ENCODE data around the gene VIPAS39. TPM values are rescaled to one million over a fixed set of nuclear protein-coding genes. Genes with fewer than 3 reads are reported as not detected.
A peak's percentile ranks its signal among the peaks of the same experiment; 100 is the strongest.

Gene VIPAS39
- total and polyA plus RNA-seq, 2 donors from 2014 or later, result 14.1 to 16.6 TPM

DNA sequence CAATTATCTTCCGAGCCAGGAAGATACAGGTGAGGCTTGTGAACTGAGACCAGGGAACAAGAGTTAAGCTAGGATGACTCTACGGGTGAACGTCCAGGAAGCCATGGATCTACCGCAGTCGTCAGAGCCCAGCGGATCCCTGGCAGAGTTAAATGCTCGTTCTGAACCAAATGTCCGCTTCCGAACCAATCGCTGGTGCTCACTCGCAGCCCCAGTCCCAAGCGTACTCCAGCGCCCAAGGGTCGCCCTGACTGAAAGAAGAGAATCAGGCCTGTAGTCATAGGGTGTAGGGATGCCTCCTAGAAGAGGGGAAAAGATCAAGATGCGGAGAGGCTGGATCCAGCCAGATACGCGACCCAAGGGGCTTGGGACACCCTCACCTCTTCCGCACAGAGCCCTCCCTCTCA is 283 bp downstream of the VIPAS39 start:
- Histone ChIP-seq H3K27ac (ENCODE audit: low read depth in 2 of 2, low read length in 2 of 2) (peak overlapping the region; percentile 56 to 100), H3K9ac (ENCODE audit: low read length in 3 of 3) (peak overlapping the region; percentile 87 to 99 (median 87)), H3K4me3 (ENCODE audit: low read length in 3 of 3) (peak overlapping the region; percentile 87 to 98 (median 91)), H3K27me3 (ENCODE audit: control insufficient read depth, insufficient read depth, low read length) (no peaks in the 10 kb centered on the region), H3K4me1 (ENCODE audit: control insufficient read depth in 2 of 3, insufficient read depth in 2 of 3, low read depth in 1 of 3, low read length in 3 of 3) (peaks cover 0 to 12% (median 11%) of the 10 kb centered on the region in 3 donors), H3K9me3 (ENCODE audit: control insufficient read depth in 2 of 3, insufficient read depth in 1 of 3, low read length in 3 of 3) (no peaks in the 10 kb centered on the region), H3K36me3 (ENCODE audit: control insufficient read depth in 2 of 3, insufficient read depth in 3 of 3, low read length in 3 of 3) (peaks cover 10 to 19% (median 18%) of the 10 kb centered on the region in 3 donors)
- intact Hi-C loops (cut with DNase I), result no loop called here
- no peak for DNase-seq
- TF ChIP-seq, protein P1, sequence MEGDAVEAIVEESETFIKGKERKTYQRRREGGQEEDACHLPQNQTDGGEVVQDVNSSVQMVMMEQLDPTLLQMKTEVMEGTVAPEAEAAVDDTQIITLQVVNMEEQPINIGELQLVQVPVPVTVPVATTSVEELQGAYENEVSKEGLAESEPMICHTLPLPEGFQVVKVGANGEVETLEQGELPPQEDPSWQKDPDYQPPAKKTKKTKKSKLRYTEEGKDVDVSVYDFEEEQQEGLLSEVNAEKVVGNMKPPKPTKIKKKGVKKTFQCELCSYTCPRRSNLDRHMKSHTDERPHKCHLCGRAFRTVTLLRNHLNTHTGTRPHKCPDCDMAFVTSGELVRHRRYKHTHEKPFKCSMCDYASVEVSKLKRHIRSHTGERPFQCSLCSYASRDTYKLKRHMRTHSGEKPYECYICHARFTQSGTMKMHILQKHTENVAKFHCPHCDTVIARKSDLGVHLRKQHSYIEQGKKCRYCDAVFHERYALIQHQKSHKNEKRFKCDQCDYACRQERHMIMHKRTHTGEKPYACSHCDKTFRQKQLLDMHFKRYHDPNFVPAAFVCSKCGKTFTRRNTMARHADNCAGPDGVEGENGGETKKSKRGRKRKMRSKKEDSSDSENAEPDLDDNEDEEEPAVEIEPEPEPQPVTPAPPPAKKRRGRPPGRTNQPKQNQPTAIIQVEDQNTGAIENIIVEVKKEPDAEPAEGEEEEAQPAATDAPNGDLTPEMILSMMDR (IDR thresholded peaks at IDR 0.05; ENCODE audit: borderline replicate concordance, extremely low read depth, insufficient read depth), result no peak
- FAIRE-seq, result no peak

DNA sequence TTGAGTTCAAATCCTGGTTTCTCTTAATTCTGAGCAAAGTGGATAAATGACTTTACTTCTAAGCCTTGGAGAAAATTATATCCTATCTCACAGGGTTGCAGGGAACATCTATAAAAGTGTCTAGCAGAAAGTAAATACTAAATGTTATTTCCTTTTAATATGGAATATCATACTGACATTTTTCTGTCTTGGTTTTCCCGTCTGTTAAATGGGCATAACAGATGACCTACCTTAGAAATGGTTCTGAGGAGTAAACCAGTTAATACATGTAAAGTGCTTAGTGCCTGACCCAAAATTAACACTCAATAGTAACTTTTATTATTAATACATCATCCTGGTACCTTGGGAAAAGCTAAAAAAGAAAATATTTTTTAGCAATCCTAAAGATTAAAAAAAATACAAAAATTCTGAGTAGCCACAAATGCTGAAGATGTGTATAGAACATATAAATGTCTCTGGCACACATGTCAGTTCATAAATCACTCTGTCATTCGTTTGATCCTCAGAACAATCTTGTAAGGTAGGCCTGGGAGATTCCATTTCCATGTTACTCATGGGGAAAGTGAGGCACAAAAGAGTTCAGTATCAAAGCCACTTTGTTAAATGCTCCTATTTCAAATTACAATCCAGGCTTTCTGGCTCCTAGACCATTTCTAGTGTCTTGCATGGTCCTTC is 1.3 kb downstream of the VIPAS39 start:
- Histone ChIP-seq H3K4me3 (ENCODE audit: low read length in 3 of 3) (peak overlapping the region in 2 of 3 donors; percentile 87 to 98), H3K27me3 (ENCODE audit: control insufficient read depth, insufficient read depth, low read length) (no peaks in the 10 kb centered on the region), H3K9me3 (ENCODE audit: control insufficient read depth in 2 of 3, insufficient read depth in 1 of 3, low read length in 3 of 3) (no peaks in the 10 kb centered on the region), H3K4me1 (ENCODE audit: control insufficient read depth in 2 of 3, insufficient read depth in 2 of 3, low read depth in 1 of 3, low read length in 3 of 3) (peaks cover 0 to 12% (median 11%) of the 10 kb centered on the region in 3 donors), H3K9ac (ENCODE audit: low read length in 3 of 3) (peak overlapping the region in 2 of 3 donors; percentile 87), H3K27ac (ENCODE audit: low read depth in 2 of 2, low read length in 2 of 2) (no peak overlapping the region), H3K36me3 (ENCODE audit: control insufficient read depth in 2 of 3, insufficient read depth in 3 of 3, low read length in 3 of 3) (peaks cover 5 to 16% (median 13%) of the 10 kb centered on the region in 3 donors)
- no peak for FAIRE-seq
- intact Hi-C loops (cut with DNase I), result no loop called here
- TF ChIP-seq, protein P1 (IDR thresholded peaks at IDR 0.05; ENCODE audit: borderline replicate concordance, extremely low read depth, insufficient read depth), result no peak
- no peak for DNase-seq

DNA sequence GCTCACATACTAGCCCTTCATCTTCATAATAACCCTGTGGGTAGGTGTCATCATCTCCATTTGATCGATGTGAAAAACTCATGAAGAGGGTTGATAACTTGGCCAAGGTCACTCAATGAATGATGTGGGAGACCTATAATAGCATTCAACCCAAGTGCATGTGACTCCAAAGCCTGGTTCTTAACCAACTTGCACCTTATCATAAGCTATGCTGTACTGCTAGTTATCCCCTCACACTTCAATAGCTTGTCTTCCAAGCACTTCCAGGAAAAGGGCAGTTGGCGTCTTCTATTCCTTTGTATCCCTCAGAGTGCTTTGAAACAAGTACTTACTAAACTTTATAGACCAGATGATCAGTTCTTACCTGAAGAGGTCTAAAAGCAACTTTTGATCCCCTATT is 15.2 kb downstream of the VIPAS39 start:
- FAIRE-seq (no peak), DNase-seq (no peak)
- peaks cover 0 to 35% (median 21%) of the 10 kb centered on the region in 3 donors for H3K36me3 ChIP-seq (ENCODE audit: control insufficient read depth in 2 of 3, insufficient read depth in 3 of 3, low read length in 3 of 3)
- no peak overlapping the region for H3K27ac ChIP-seq (ENCODE audit: low read depth in 2 of 2, low read length in 2 of 2)
- H3K4me1 ChIP-seq (ENCODE audit: control insufficient read depth in 2 of 3, insufficient read depth in 2 of 3, low read depth in 1 of 3, low read length in 3 of 3), result no peaks in the 10 kb centered on the region
- TF ChIP-seq, protein P1 (IDR thresholded peaks at IDR 0.05; ENCODE audit: borderline replicate concordance, extremely low read depth, insufficient read depth), result no peak
- no peaks in the 10 kb centered on the region for H3K9me3 ChIP-seq (ENCODE audit: control insufficient read depth in 2 of 3, insufficient read depth in 1 of 3, low read length in 3 of 3)
- H3K4me3 ChIP-seq (ENCODE audit: low read length in 3 of 3), result no peak overlapping the region
- intact Hi-C loops (cut with DNase I), result no loop called here
- H3K27me3 ChIP-seq (ENCODE audit: control insufficient read depth, insufficient read depth, low read length), result no peaks in the 10 kb centered on the region
- no peak overlapping the region for H3K9ac ChIP-seq (ENCODE audit: low read length in 3 of 3)
